Activated T-cell treated with anti-CD3 and anti-CD28 coated beads for 48 hours (primary cell): ENCODE results near the gene MYL6B.
A peak's percentile ranks its signal among the peaks of the same experiment; 100 is the strongest.

Source experiments
- DNase-seq: peaks from one replicate; pipeline ENCODE4 v3.0.0-alpha.2; 2020; ENCODE audit warnings: low read depth

MYL6B gene

DNA sequence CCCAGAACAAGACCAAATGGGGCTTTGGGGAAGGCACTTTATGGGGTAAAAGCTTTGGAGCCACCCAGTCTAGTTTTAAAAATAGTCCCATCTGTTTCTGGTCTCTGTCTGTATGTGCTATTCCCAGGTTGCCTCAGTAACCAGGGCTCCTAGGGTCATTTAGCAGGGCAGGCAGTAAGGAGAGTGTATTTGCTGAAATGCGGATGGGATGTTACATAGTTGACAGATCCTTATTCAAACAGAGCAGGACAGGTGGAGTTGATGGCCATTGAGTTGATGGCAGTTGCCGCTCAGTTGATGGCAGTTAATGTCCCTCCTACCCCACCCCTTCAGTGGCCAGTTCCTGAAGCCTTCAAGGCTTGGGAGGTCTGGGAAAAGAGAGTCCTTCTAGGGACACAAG, 29.8 kb upstream of the MYL6B start:
- no peak for DNase-seq

DNA sequence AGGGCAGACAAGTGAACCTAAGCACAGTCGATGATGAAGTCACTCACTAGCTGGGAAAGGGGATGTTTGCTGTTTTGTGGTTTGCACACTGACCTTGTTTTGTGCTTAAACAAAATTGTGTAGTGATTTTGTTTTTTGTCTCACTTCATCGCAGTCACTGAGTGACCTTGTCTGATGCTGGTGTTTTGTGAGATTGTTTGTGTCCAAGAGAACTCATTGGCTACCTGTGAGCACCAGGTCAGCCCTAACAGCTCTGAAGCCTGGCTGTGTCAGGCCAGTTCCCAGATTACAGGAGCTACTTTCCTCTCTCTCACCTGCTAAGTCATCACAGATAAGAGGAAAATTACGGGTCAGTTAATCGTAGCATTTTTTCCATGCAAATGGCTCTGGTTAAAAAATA, 28.3 kb upstream of the MYL6B start:
- DNase-seq, result no peak

GRCh38 chr12:56126732-56127239, 25.6 kb upstream of the MYL6B start:
- no peak for DNase-seq

- no peak for DNase-seq
These were observed 24.9 kb upstream of the MYL6B start for GRCh38 chr12:56127485-56127887.

- DNase-seq, result peak; percentile 94
These were observed 24.3 kb upstream of the MYL6B start, which contains the start of gene ESYT1 for GRCh38 chr12:56127888-56128669. Gene ESYT1 (plus strand): TSS chr12:56128267. CDS start chr12:56128320, 53 bp downstream.

- DNase-seq, result peak; percentile 12
These were observed 23.6 kb upstream of the MYL6B start for GRCh38 chr12:56128670-56129205.

DNA sequence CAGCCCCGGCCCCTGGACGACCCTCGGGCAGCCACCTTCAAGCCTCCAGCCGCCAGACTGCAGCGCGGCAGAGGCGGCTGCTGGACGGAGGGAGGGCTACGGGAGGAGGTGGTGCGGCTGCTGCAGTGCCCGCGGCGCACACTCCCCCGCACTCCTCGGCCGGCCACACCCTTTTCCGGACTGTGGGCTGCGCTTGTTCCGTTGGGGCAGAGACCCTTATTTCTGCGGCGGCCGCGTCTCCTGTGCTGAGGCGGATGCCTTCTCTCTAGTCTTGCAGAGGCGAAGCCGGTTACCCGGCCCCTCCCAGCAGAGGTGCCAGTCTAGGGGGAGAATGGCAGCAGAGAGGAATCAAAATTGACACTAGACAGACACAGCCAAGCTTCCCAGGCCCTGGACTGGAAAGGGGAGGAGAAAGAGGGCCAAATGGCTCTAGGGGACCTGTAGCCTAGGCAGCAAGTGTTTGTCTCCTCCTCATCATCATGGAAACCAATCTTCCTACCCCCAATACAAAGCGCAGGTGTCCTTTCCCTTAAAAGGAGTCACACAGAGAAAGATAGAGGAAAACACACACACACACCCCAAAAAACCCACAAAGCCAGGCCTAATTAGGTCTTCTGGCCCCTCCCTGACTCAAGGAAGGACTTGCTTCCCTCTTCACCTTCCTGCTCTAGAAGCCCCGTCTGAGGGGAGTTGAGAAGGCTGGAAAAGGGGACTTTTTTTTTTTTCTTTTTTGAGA, 23.0 kb upstream of the MYL6B start:
- DNase-seq, result peak; percentile 62

- no peak for DNase-seq
These were observed 22.4 kb upstream of the MYL6B start for GRCh38 chr12:56129942-56130495.

DNA sequence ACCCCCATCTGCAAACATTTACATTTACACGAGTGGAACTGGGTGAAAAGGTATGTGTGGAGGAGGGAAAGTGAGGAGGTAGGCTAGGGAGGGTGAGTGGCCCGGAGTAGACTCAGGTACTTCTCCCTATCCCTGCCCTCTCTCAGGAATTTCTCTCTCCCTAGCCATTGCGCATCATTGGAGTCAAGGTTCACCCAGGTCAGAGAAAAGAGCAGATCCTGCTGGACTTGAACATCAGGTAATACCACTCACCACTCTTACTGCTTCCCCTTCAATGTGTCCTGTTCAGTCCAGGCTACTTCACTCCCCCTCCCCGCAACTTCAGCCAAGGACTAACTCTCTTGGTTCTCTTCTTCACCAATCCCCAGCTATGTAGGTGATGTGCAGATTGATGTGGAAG, 21.5 kb upstream of the MYL6B start:
- DNase-seq, result no peak

GRCh38 chr12:56134897-56135296, 17.5 kb upstream of the MYL6B start:
- no peak for DNase-seq

DNA sequence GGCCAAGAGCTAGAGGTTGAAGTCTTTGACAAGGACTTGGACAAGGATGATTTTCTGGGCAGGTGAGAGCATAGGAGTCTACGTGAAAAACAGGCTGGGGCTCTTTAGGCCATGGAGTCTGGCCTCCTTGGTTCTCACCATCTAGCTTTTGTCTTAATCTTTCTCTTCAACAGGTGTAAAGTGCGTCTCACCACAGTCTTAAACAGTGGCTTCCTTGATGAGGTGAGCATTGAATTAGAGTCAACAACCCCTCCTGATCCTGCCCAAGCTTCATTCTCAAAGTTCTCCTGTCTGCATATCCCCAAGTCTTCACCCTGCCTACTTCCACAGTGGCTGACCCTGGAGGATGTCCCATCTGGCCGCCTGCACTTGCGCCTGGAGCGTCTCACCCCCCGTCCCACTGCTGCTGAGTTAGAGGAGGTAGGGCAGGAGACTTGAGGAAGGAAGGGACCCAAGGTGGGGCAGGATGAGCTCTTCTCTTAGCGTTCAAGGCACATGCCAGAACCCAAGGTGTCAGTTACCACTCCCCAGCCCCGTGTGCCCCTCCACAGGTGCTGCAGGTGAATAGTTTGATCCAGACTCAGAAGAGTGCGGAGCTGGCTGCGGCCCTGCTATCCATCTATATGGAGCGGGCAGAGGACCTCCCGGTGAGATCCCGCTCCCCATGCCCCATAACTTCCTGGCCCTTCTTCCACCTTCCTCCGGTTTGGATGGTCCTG, 14.4 kb upstream of the MYL6B start:
- no peak for DNase-seq

DNA sequence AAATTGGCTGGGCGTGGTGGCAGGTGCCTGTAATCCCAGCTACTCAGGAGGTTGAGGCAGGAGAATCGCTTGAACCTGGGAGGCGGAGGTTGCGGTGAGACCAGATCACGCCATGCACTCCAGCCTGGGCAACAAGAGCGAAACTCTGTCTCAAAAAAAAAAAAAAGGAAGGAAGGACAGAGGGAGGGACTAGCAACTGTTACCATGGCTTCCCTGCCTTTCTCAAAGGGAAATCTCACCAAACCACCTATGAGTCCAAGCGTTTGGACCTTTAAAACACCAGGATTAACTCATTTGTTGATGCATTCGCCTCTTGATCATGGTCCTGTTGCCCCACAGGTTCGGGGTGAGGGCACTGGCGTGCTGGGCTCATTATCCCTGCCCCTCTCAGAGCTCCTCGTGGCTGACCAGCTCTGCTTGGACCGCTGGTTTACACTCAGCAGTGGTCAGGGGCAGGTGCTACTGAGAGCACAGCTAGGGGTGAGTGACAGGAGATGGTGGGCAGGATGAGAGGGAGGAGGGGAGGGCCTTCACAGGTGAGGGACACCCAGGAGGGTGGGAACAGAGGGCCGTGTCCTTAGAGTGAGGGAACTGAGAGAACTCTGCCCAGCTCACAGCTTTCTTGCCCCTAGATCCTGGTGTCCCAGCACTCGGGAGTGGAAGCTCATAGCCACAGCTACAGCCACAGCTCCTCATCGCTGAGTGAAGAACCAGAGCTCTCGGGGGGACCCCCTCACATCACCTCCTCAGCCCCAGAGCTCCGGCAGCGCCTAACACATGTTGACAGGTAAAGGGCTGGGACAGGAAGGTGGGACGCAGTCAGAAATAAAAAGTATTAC, 10.2 kb upstream of the MYL6B start:
- DNase-seq, result no peak

DNA sequence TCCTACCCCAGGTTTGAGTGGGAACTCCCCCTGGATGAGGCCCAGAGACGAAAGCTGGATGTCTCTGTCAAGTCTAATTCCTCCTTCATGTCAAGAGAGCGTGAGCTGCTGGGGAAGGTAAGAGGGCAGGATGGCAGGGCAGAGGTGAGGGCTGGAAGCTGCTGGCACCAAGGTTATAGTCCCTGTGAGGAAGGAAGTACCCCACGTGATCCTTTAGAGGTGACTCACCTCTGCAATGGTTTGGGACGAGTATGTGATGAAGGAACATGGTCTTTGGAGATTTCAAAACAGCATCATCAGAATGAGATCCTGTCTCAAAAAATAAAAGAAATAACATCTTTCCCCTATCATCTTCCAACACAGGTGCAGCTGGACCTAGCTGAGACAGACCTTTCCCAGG, 9.2 kb upstream of the MYL6B start:
- DNase-seq, result no peak

DNA sequence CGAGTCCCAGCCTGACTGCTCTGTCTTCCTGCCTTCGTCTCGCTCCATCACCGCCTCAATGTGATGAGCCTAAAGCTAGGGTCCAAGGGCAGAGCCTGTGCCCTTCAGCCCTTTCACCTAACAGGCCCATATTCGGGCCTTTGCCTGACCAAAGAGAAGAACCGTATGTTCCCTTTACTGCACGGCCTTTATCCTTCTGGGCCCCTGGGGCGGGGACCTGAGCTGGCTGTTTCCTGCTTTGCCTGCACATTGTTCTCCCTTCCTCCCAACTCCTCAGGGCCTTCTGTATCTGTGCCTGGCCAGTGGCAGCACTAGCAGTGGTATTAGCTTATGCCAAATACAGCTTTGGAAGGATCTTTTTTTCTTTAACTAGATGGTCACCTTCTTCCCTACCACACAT, 8.5 kb upstream of the MYL6B start:
- no peak for DNase-seq

GRCh38 chr12:56145217-56145616, 7.2 kb upstream of the MYL6B start:
- no peak for DNase-seq

- DNase-seq, result no peak
These were observed 5.6 kb upstream of the MYL6B start for GRCh38 chr12:56146492-56147460.

DNA sequence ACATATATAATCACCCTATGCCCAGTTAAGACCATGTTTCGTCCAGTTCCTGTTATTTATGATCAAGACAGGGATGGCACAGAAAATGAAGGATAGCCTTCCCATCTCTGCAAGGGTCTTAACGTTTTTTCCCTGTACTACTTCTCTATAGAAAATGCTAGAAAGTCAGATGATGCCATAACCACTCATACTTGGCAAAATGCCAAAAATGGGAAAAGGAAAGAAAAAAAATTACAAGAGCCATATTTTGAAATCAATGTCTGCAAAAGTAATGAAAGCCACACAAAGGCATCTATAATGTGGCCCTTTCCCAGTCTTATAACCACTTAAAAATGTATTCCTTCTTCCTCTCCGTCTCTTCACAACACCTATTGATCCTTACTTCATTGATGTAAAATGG, 1.8 kb upstream of the MYL6B start:
- no peak for DNase-seq

- peak; percentile 64 for DNase-seq
These were observed 685 bp upstream of the MYL6B start for GRCh38 chr12:56151672-56152131.

DNA sequence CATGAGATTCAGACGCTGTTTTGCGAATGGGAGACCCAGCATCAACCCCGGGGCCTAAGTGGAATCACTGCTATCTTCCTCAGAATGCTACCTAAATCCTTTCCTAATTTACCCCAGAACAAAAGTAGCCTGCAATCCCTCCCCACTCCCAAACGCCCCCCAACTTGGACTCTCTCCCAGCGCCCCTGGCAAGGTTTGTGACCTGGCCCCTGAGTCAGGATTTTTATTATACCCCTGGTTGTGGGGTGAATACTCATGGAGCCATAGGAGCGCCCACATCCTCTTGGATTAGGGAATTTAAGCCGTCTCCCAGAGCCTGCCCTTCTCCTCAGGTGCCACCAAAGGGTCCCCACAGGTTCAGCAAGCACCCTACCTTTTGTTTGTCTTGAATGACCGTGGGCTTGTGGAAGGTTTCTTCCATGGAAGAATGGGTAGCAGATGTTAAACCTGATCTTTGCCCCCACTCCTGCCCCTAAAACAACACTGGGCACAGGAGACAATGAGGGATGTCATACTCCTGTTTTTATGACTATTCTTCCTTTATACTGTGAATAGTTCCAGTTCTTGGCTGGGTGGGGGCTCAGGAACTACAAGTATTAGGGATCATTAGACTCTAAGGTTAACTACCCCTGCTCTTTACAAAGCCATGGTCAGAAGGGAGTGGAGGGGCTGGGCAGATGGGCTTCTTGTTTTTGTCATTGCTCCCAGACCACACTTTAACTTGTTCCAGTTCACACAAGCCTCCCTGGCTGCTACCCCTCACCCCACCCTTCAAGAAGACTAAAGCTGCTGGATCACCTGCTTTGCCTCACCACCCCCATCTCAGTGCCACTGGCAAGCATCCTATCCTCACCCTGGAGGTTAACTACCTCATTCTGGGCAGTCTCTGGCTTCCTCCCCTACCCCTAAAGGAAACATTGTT, 630 bp downstream of the MYL6B start:
- DNase-seq, result no peak
